T-helper 17 cell (primary cell): ENCODE data around the gene CIB4. TPM values are rescaled to one million over a fixed set of nuclear protein-coding genes. Genes with fewer than 3 reads are reported as not detected.

Experiments used
- ATAC-seq: fragments of 150-1000 bp; cut with Tn5 transposase; 2 replicates; pipeline ENCODE4 v1.10.0; 2021; ENCODE audit warnings: mild to moderate bottlenecking, moderate library complexity
- DNase-seq, 3 donors: peaks; one replicate each; pipeline versions ENCODE4 v3.0.0 to v3.0.0-alpha.2; 2020 to 2021
- H3K9me3 ChIP-seq: one replicate; pipeline ENCODE4 v1.7.0; 2013; ENCODE audit warnings: low read length, mild to moderate bottlenecking; ENCODE audit not compliant: control insufficient read depth, poor library complexity, severe bottlenecking
- H3K27ac Mint-ChIP-seq: one replicate; pipeline ENCODE4 v1.8.0; 2022; ENCODE audit warnings: mild to moderate bottlenecking, moderate library complexity, mixed read lengths
- H3K27me3 Mint-ChIP-seq: one replicate; pipeline ENCODE4 v1.8.0; 2022; ENCODE audit warnings: mixed read lengths
- H3K36me3 Mint-ChIP-seq: one replicate; pipeline ENCODE4 v1.8.0; 2022; ENCODE audit warnings: low read depth, mixed read lengths
- H3K4me1 Mint-ChIP-seq: one replicate; pipeline ENCODE4 v1.8.0; 2022; ENCODE audit warnings: mild to moderate bottlenecking, mixed read lengths
- H3K4me3 Mint-ChIP-seq: one replicate; pipeline ENCODE4 v1.8.0; 2022; ENCODE audit warnings: mild to moderate bottlenecking, moderate library complexity, mixed read lengths
- total RNA-seq, 4 donors: library from RNA in 2 of 4; stranded (reverse) in 2 of 4; gene quantifications; one replicate each; pipeline ENCODE4 v1.2.3 and lab custom pipeline; 2022 to 2026

CIB4 gene
- total RNA-seq, 2 donors from 2014 or later = not detected

- peaks cover 62% of the 10 kb centered on the region for H3K27me3 Mint-ChIP-seq
- no peak overlapping the region for H3K27ac Mint-ChIP-seq
- H3K4me1 Mint-ChIP-seq = no peaks in the 10 kb centered on the region
- H3K9me3 ChIP-seq = no peaks in the 10 kb centered on the region
- no peak overlapping the region for H3K4me3 Mint-ChIP-seq
- H3K36me3 Mint-ChIP-seq = no peaks in the 10 kb centered on the region
- DNase-seq (no peak), ATAC-seq (no peak)
These were observed 6.0 kb upstream of the CIB4 start for GRCh38 chr2:26646986-26647672.

- no peak overlapping the region for H3K4me3 Mint-ChIP-seq
- DNase-seq (no peak), ATAC-seq (no peak)
- peaks cover 65% of the 10 kb centered on the region for H3K27me3 Mint-ChIP-seq
- H3K4me1 Mint-ChIP-seq = no peaks in the 10 kb centered on the region
- no peaks in the 10 kb centered on the region for H3K9me3 ChIP-seq
- no peaks in the 10 kb centered on the region for H3K36me3 Mint-ChIP-seq
- no peak overlapping the region for H3K27ac Mint-ChIP-seq
These were observed 4.6 kb upstream of the CIB4 start for GRCh38 chr2:26645762-26646161.

DNA sequence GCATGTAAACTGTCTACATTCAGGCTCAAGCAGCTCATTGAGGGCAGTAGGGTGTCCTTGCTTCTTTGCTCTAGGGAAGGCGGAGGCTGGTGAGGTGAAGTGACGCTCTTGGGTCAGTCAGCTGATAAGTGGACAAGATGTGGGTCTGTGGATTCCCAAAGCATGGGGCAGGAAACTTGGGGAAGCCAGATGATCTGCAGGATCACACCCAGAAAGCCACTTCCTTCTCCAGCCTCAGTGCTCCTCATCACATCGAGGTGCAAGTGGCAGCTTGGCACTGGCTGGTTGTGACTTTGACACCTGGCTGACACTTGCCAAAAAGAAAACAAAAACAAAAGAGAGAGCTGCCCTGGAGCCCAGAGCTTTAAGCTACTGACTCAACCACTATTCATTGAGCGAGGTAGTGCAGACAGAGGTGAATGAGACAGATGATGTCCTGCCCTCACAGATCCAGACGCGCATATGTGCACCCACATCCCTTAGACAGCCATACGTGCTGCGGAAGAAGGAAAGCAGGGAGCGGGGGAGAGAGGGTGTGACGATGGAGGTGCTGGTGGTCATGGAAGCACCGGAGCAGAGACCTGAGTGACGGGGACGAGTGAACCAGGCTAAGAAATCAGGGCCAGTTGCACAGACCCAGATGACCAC, 3.1 kb upstream of the CIB4 start:
- H3K27me3 Mint-ChIP-seq = peaks cover 58% of the 10 kb centered on the region
- H3K36me3 Mint-ChIP-seq = peaks cover 2% of the 10 kb centered on the region
- ATAC-seq (no peak), DNase-seq (no peak)
- H3K4me1 Mint-ChIP-seq = no peaks in the 10 kb centered on the region
- no peaks in the 10 kb centered on the region for H3K9me3 ChIP-seq
- H3K27ac Mint-ChIP-seq = no peak overlapping the region
- H3K4me3 Mint-ChIP-seq = no peak overlapping the region

DNA sequence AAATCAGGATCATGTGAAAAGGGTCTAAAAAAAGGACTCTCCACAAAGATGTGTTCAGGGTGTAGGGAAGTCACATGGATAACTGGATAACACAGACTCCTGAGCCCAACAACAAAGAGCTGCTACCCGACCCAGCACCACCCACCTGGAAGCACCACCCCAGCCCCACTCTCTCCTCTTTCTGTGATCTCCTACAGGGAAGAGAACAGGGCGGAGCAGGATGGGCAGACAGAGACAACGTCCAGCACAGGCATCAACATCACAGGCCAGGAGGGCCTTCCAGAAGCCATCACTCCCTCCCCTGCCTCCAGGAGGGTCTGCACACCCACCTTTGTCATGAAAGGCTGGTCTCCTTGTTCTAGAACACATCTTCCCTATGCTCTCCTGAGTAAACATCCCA, 1.3 kb upstream of the CIB4 start:
- DNase-seq (no peak), ATAC-seq (no peak)
- Mint-ChIP-seq H3K4me1 (no peaks in the 10 kb centered on the region), H3K4me3 (no peak overlapping the region), H3K27ac (no peak overlapping the region), H3K36me3 (peaks cover 2% of the 10 kb centered on the region), H3K27me3 (peaks cover 58% of the 10 kb centered on the region)
- H3K9me3 ChIP-seq = no peaks in the 10 kb centered on the region

- Mint-ChIP-seq H3K4me3 (no peak overlapping the region), H3K36me3 (peaks cover 2% of the 10 kb centered on the region), H3K4me1 (no peaks in the 10 kb centered on the region), H3K27ac (no peak overlapping the region), H3K27me3 (peaks cover 48% of the 10 kb centered on the region)
- no peak for ATAC-seq
- DNase-seq = no peak
- no peaks in the 10 kb centered on the region for H3K9me3 ChIP-seq
These were observed 828 bp downstream of the CIB4 start for GRCh38 chr2:26640331-26640745.

GRCh38 chr2:26639685-26640243, 1.4 kb downstream of the CIB4 start:
- peaks cover 2% of the 10 kb centered on the region for H3K36me3 Mint-ChIP-seq
- H3K9me3 ChIP-seq = no peaks in the 10 kb centered on the region
- no peak overlapping the region for H3K27ac Mint-ChIP-seq
- H3K4me1 Mint-ChIP-seq = no peaks in the 10 kb centered on the region
- DNase-seq (no peak), ATAC-seq (no peak)
- H3K27me3 Mint-ChIP-seq = peaks cover 43% of the 10 kb centered on the region
- H3K4me3 Mint-ChIP-seq = no peak overlapping the region

DNA sequence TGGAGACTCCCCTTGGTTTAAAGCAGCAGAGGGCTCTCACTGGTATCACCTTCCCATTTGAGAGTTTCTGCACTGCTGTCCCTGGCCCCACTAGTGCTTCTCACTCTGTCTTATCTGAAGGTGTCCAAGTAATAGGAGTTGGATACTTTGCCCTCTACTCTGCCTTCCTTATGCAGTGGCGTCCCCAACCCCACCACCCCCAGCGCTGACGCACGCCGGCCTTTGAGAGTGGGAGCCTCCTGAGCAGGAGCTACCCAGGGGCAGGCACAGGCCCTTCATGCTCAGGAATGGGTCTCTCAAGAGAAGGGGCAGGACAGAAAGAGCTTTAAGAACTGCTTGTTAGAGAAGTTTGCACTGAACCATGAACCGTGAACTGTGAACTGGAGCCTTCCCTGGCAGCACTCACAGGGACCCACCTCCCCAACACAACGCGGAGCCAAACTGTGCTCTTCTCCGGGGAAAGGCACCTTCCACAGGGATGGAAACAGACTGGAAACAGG, 3.3 kb downstream of the CIB4 start:
- Mint-ChIP-seq H3K27me3 (peaks cover 40% of the 10 kb centered on the region), H3K36me3 (peaks cover 2% of the 10 kb centered on the region), H3K27ac (no peak overlapping the region), H3K4me3 (no peak overlapping the region), H3K4me1 (no peaks in the 10 kb centered on the region)
- H3K9me3 ChIP-seq = no peaks in the 10 kb centered on the region
- DNase-seq (no peak), ATAC-seq (no peak)

- Mint-ChIP-seq H3K27ac (no peak overlapping the region), H3K27me3 (peaks cover 38% of the 10 kb centered on the region), H3K36me3 (peaks cover 2% of the 10 kb centered on the region), H3K4me3 (no peak overlapping the region), H3K4me1 (peaks cover 2% of the 10 kb centered on the region)
- no peaks in the 10 kb centered on the region for H3K9me3 ChIP-seq
- no peak for DNase-seq
- ATAC-seq = no peak
These were observed 4.2 kb downstream of the CIB4 start for GRCh38 chr2:26636935-26637334.

DNA sequence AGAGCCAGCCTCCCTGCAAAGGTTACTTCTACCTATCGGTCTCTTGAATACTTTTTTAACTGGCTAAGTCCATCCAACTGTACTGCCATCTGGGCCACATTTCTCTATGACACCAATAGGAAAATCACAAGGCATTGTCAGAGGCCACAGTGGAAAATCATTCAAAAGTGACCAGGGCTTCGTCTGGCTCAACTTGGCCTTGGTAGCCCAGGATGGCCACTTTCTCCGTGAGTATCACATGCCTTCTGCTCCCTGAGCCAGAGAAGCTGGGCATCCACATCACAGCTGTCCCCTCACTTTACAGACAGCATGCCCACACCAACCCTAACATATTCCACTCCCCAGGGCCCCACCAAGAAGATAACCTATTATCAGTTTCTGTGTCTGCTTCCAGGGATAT, 5.8 kb downstream of the CIB4 start:
- ATAC-seq (no peak), DNase-seq (no peak)
- Mint-ChIP-seq H3K4me1 (peaks cover 2% of the 10 kb centered on the region), H3K4me3 (no peak overlapping the region), H3K36me3 (no peaks in the 10 kb centered on the region), H3K27me3 (peaks cover 33% of the 10 kb centered on the region), H3K27ac (no peak overlapping the region)
- no peaks in the 10 kb centered on the region for H3K9me3 ChIP-seq

DNA sequence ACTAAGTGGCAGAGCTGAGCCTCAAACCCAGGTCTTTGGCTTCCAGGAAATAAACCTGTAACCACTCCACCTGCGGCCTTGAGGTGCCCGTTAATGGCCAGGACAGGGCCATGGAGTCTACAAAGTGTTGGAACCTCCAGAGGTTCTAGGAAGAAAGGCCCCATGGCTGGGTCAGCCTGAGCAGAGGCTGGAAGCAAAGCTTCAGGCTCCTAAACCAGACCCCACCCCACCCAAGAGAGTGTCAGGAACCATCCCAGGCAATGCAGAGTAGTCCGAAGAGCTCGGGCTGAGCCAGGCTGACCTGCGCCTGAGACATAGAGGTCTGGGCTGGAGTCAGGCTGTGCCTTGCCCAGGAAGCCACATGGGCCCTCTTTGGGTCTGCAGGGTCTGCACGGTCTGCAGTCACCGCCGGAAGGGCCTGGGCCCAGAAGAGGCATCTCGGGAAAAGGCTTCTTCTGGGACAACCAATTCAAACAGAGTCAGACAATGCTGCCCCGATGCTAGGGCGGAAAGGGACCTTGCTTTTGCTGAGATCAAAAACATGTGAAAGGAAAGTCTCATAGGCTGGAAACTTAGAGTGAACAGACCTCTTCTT, 6.4 kb downstream of the CIB4 start:
- DNase-seq = no peak
- Mint-ChIP-seq H3K4me3 (no peak overlapping the region), H3K27me3 (peaks cover 34% of the 10 kb centered on the region), H3K4me1 (peaks cover 2% of the 10 kb centered on the region), H3K27ac (no peak overlapping the region), H3K36me3 (no peaks in the 10 kb centered on the region)
- ATAC-seq = no peak
- no peaks in the 10 kb centered on the region for H3K9me3 ChIP-seq

GRCh38 chr2:26633993-26634595, 7.1 kb downstream of the CIB4 start:
- H3K27me3 Mint-ChIP-seq = peaks cover 38% of the 10 kb centered on the region
- no peak overlapping the region for H3K27ac Mint-ChIP-seq
- H3K9me3 ChIP-seq = no peaks in the 10 kb centered on the region
- no peak for DNase-seq
- peaks cover 2% of the 10 kb centered on the region for H3K4me1 Mint-ChIP-seq
- ATAC-seq = no peak
- no peak overlapping the region for H3K4me3 Mint-ChIP-seq
- H3K36me3 Mint-ChIP-seq = no peaks in the 10 kb centered on the region

DNA sequence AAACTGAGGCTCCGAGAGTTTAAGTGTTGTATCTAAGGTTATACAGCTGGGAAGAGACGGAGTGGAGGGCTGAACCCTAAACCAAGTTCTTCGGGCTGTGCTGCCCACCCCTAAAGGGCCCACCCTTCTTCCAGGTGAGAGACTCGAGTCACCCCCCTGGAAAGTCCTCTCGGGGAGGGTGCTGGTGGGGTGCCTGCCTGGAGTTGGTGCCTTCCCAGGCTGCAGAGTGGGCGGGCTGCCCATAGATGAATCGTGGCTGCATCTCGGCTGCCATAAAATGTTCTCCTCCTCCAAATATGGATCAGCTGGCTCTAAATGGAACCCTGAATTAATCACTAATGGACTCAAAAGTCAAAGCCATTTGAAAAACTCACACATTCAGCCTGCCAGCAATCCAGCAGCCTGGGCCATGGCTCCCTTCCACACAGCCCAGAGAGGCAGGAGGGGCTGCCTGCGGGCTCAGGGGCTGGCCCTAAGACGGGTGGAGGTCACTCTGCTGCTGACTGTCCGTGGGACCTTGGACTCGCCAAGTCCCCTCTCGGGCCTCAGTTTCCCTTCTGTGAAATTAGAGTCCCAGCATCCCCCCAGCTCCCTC, 7.7 kb downstream of the CIB4 start:
- no peaks in the 10 kb centered on the region for H3K9me3 ChIP-seq
- Mint-ChIP-seq H3K36me3 (no peaks in the 10 kb centered on the region), H3K4me3 (no peak overlapping the region), H3K27ac (no peak overlapping the region), H3K4me1 (peaks cover 2% of the 10 kb centered on the region), H3K27me3 (peaks cover 44% of the 10 kb centered on the region)
- no peak for DNase-seq
- no peak for ATAC-seq
